ENCODE data around the gene G6PC1.

The G6PC1 gene

GRCh38 chr17:42937712-42938596, 37.4 kb downstream of the G6PC1 start:
- Histone ChIP-seq H4K20me1 (ENCODE audit: insufficient read depth, low read length) (no peaks in the 10 kb centered on the region), H3K27me3 (ENCODE audit: insufficient read depth, low read length) (no peaks in the 10 kb centered on the region), H3K79me2 (ENCODE audit: insufficient read depth, low read length) (no peaks in the 10 kb centered on the region), H3K27ac (ENCODE audit: low read depth, low read length, poor library complexity, severe bottlenecking) (no peak overlapping the region), H3K4me1 (ENCODE audit: insufficient read depth, low read length, severe bottlenecking) (no peaks in the 10 kb centered on the region), H3K9me2 (ENCODE audit: low read depth, low read length) (no peaks in the 10 kb centered on the region), H3K4me2 (ENCODE audit: low read length) (no peak overlapping the region), H3F3A (ENCODE audit: insufficient read depth, low read length) (no peaks in the 10 kb centered on the region), H3K9ac (ENCODE audit: low read length) (no peak overlapping the region), H3K9me3 (ENCODE audit: low read length) (no peaks in the 10 kb centered on the region), H3K36me3 (ENCODE audit: insufficient read depth, low read length) (no peaks in the 10 kb centered on the region), H3K4me3 (ENCODE audit: low read depth, low read length, poor library complexity, severe bottlenecking) (no peak overlapping the region), H2AFZ (ENCODE audit: low read length) (no peak overlapping the region)
- TF ChIP-seq EZH2 (IDR thresholded peaks at IDR 0.05; ENCODE audit: borderline replicate concordance, low read length) = no peak
- TF ChIP-seq CTCF (IDR thresholded peaks at IDR 0.05; ENCODE audit: low read length) = peak; percentile 79

GRCh38 chr17:42944211-42944610, 43.6 kb downstream of the G6PC1 start:
- no peak for TF ChIP-seq CTCF (IDR thresholded peaks at IDR 0.05; ENCODE audit: low read length)
- no peak for TF ChIP-seq EZH2 (IDR thresholded peaks at IDR 0.05; ENCODE audit: borderline replicate concordance, low read length)
- Histone ChIP-seq H3K9me2 (ENCODE audit: low read depth, low read length) (no peaks in the 10 kb centered on the region), H3K27me3 (ENCODE audit: insufficient read depth, low read length) (no peaks in the 10 kb centered on the region), H3K4me1 (ENCODE audit: insufficient read depth, low read length, severe bottlenecking) (no peaks in the 10 kb centered on the region), H3K4me3 (ENCODE audit: low read depth, low read length, poor library complexity, severe bottlenecking) (no peak overlapping the region), H3K9ac (ENCODE audit: low read length) (no peak overlapping the region), H2AFZ (ENCODE audit: low read length) (no peak overlapping the region), H3K36me3 (ENCODE audit: insufficient read depth, low read length) (peaks cover 10% of the 10 kb centered on the region; the same call in 1 of the 2 replicates), H3K27ac (ENCODE audit: low read depth, low read length, poor library complexity, severe bottlenecking) (no peak overlapping the region), H3K4me2 (ENCODE audit: low read length) (no peak overlapping the region), H4K20me1 (ENCODE audit: insufficient read depth, low read length) (no peaks in the 10 kb centered on the region), H3F3A (ENCODE audit: insufficient read depth, low read length) (no peaks in the 10 kb centered on the region), H3K79me2 (ENCODE audit: insufficient read depth, low read length) (no peaks in the 10 kb centered on the region), H3K9me3 (ENCODE audit: low read length) (no peaks in the 10 kb centered on the region)

- no peaks in the 10 kb centered on the region for H3K79me2 ChIP-seq (ENCODE audit: insufficient read depth, low read length)
- no peaks in the 10 kb centered on the region for H3F3A ChIP-seq (ENCODE audit: insufficient read depth, low read length)
- no peaks in the 10 kb centered on the region for H3K27me3 ChIP-seq (ENCODE audit: insufficient read depth, low read length)
- no peak overlapping the region for H3K4me2 ChIP-seq (ENCODE audit: low read length)
- no peak overlapping the region for H3K27ac ChIP-seq (ENCODE audit: low read depth, low read length, poor library complexity, severe bottlenecking)
- no peaks in the 10 kb centered on the region for H4K20me1 ChIP-seq (ENCODE audit: insufficient read depth, low read length)
- no peak overlapping the region for H3K9ac ChIP-seq (ENCODE audit: low read length)
- TF ChIP-seq CTCF (IDR thresholded peaks at IDR 0.05; ENCODE audit: low read length) = no peak
- no peaks in the 10 kb centered on the region for H3K4me1 ChIP-seq (ENCODE audit: insufficient read depth, low read length, severe bottlenecking)
- no peaks in the 10 kb centered on the region for H3K9me2 ChIP-seq (ENCODE audit: low read depth, low read length)
- H3K9me3 ChIP-seq (ENCODE audit: low read length) = no peaks in the 10 kb centered on the region
- H3K4me3 ChIP-seq (ENCODE audit: low read depth, low read length, poor library complexity, severe bottlenecking) = no peak overlapping the region
- H2AFZ ChIP-seq (ENCODE audit: low read length) = no peak overlapping the region
- H3K36me3 ChIP-seq (ENCODE audit: insufficient read depth, low read length) = peaks cover 34% of the 10 kb centered on the region
Measured at GRCh38 chr17:42946812-42947211, 46.2 kb downstream of the G6PC1 start.
